H1 (cell line): ENCODE data around the gene RPTOR.

Source experiments
- HDAC2 ChIP-seq, 2 experiments: fragments of 300-600 bp in 1 of 2; sonication (generic) in 1 of 2; IDR thresholded peaks; 2 replicates each; pipeline ENCODE4 v1.6.1; 2011 to 2012; ENCODE audit warnings: low read depth in 2 of 2, low read length in 2 of 2, mild to moderate bottlenecking in 2 of 2, moderate library complexity in 2 of 2, borderline replicate concordance in 1 of 2, inconsistent platforms in 1 of 2
- POLR2A ChIP-seq, 2 experiments: IDR thresholded peaks; 1 replicate in 1 of 2; 2 replicates in 1 of 2; pipeline ENCODE4 v1.6.1; 2011; ENCODE audit warnings: low read depth in 2 of 2, low read length in 2 of 2, mild to moderate bottlenecking in 2 of 2; ENCODE audit errors: control extremely low read depth in 1 of 2
- POLR2AphosphoS5 ChIP-seq: IDR thresholded peaks from 2 replicates; pipeline ENCODE4 v1.6.1; 2011; ENCODE audit warnings: low read depth, low read length
- SP2 ChIP-seq: IDR thresholded peaks from 2 replicates; pipeline ENCODE4 v1.6.1; 2012; ENCODE audit warnings: mild to moderate bottlenecking, low read length, inconsistent platforms
- YY1 ChIP-seq: IDR thresholded peaks from 2 replicates; pipeline ENCODE4 v1.6.1; 2011; ENCODE audit warnings: low read depth, mild to moderate bottlenecking, low read length
- ZNF274 ChIP-seq: IDR thresholded peaks from 2 replicates; pipeline ENCODE4 v1.7.0; 2012; ENCODE audit warnings: low read length, borderline replicate concordance; ENCODE audit errors: extremely low read depth
- TF ChIP-seq, protein P1 (sequence below): IDR thresholded peaks from 2 replicates; pipeline ENCODE4 v1.6.1; 2012; ENCODE audit warnings: inconsistent platforms

- no peak for TF ChIP-seq POLR2AphosphoS5
- no peak for TF ChIP-seq POLR2A (IDR thresholded peaks at IDR 0.05; ENCODE audit: control extremely low read depth in 1 of 2, low read depth in 2 of 2, low read length in 2 of 2)
- no peak for TF ChIP-seq SP2
- TF ChIP-seq ZNF274 = no peak
- no peak for TF ChIP-seq YY1
- TF ChIP-seq HDAC2 (IDR thresholded peaks at IDR 0.05; ENCODE audit: borderline replicate concordance in 1 of 2, low read depth in 2 of 2, low read length in 2 of 2) = no peak
- TF ChIP-seq, protein P1, sequence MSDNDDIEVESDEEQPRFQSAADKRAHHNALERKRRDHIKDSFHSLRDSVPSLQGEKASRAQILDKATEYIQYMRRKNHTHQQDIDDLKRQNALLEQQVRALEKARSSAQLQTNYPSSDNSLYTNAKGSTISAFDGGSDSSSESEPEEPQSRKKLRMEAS = no peak
Observed at GRCh38 chr17:80917716-80918560, 373.3 kb downstream of the RPTOR start.
